NCI-H1092 treated with DMSO at 0.1 percent for 48 hours (cell line): ENCODE results near the gene EFHC1.

ENCODE experiments used
- DNase-seq: peaks from one replicate; lab custom pipeline; 2025; lab: John Stamatoyannopoulos, UW

Gene EFHC1

GRCh38 chr6:52518279-52518945 is 98.3 kb downstream of the EFHC1 start:
- DNase-seq, result no peak

- DNase-seq, result no peak
These were observed 99.5 kb downstream of the EFHC1 start for GRCh38 chr6:52519618-52520017.

GRCh38 chr6:52522151-52522626 is 102.0 kb downstream of the EFHC1 start:
- DNase-seq, result no peak

- DNase-seq, result no peak
These were observed 102.5 kb downstream of the EFHC1 start for GRCh38 chr6:52522655-52523054.

- no peak for DNase-seq
These were observed 103.4 kb downstream of the EFHC1 start for GRCh38 chr6:52523378-52524142.

- no peak for DNase-seq
These were observed 104.8 kb downstream of the EFHC1 start for GRCh38 chr6:52524918-52525317.

- no peak for DNase-seq
These were observed 106.5 kb downstream of the EFHC1 start for GRCh38 chr6:52526634-52527033.

- DNase-seq, result no peak
These were observed 107.3 kb downstream of the EFHC1 start for GRCh38 chr6:52527436-52527835.

- DNase-seq, result no peak
These were observed 109.2 kb downstream of the EFHC1 start for GRCh38 chr6:52529311-52529710.

GRCh38 chr6:52530351-52530750 is 110.2 kb downstream of the EFHC1 start:
- no peak for DNase-seq

- no peak for DNase-seq
These were observed 111.3 kb downstream of the EFHC1 start for GRCh38 chr6:52531396-52531795.

GRCh38 chr6:52531834-52532233 is 111.7 kb downstream of the EFHC1 start:
- no peak for DNase-seq

- DNase-seq, result no peak
These were observed 112.3 kb downstream of the EFHC1 start for GRCh38 chr6:52532457-52532856.

GRCh38 chr6:52533491-52533890 is 113.3 kb downstream of the EFHC1 start:
- no peak for DNase-seq

GRCh38 chr6:52534363-52534762 is 114.2 kb downstream of the EFHC1 start:
- no peak for DNase-seq

GRCh38 chr6:52534966-52535390 is 114.8 kb downstream of the EFHC1 start:
- DNase-seq, result no peak

GRCh38 chr6:52535711-52536423 is 115.7 kb downstream of the EFHC1 start:
- DNase-seq, result no peak

- no peak for DNase-seq
These were observed 116.3 kb downstream of the EFHC1 start for GRCh38 chr6:52536424-52536916.

GRCh38 chr6:52537001-52537753 is 117.0 kb downstream of the EFHC1 start:
- no peak for DNase-seq

GRCh38 chr6:52538252-52538900 is 118.2 kb downstream of the EFHC1 start:
- no peak for DNase-seq

GRCh38 chr6:52538901-52539354 is 118.8 kb downstream of the EFHC1 start:
- no peak for DNase-seq
